H1 (cell line): Measurements from ENCODE around the gene BZW1.

ENCODE experiments used
- EP300 ChIP-seq, 2 experiments: IDR thresholded peaks; 1 replicate in 1 of 2; 2 replicates in 1 of 2; pipeline ENCODE4 v1.6.1; 2011 to 2012; ENCODE audit warnings: low read depth in 2 of 2, low read length in 2 of 2, mild to moderate bottlenecking in 2 of 2, borderline replicate concordance in 1 of 2, inconsistent platforms in 1 of 2, moderate library complexity in 1 of 2
- RBBP5 ChIP-seq: IDR thresholded peaks from 2 replicates; pipeline ENCODE4 v1.7.1; 2012; ENCODE audit warnings: low read depth, mild to moderate bottlenecking, inconsistent platforms, low read length, moderate library complexity, borderline replicate concordance
- RXRA ChIP-seq: IDR thresholded peaks from 2 replicates; pipeline ENCODE4 v1.6.1; 2011; ENCODE audit warnings: low read depth, mild to moderate bottlenecking, low read length, moderate library complexity; ENCODE audit not compliant: insufficient read depth
- USF2 ChIP-seq: IDR thresholded peaks from 2 replicates; pipeline ENCODE4 v1.6.1; 2011; ENCODE audit warnings: low read length, improper control_type of control experiment

GRCh38 chr2:200814917-200815316, 3.2 kb downstream of the BZW1 start:
- no peak for TF ChIP-seq EP300 (IDR thresholded peaks at IDR 0.05; ENCODE audit: borderline replicate concordance in 1 of 2, low read depth in 2 of 2, low read length in 2 of 2)
- TF ChIP-seq RBBP5: no peak
- no peak for TF ChIP-seq USF2
- TF ChIP-seq RXRA: no peak
